Measurements from ENCODE around the gene RIPOR3.

GRCh38 chr20:50565871-50566270, 125.5 kb downstream of the RIPOR3 start:
- TF ChIP-seq CTCF (IDR thresholded peaks at IDR 0.05; ENCODE audit: low read depth, low read length) = no peak
- TF ChIP-seq EZH2phosphoT487 (IDR thresholded peaks at IDR 0.05; ENCODE audit: low read depth) = no peak

Measured in OCI-LY3 (cell line).